Smooth muscle cell (in vitro differentiated cells): ENCODE data around the gene TMEM175. TPM values are rescaled to one million over a fixed set of nuclear protein-coding genes. Genes with fewer than 3 reads are reported as not detected.

Experiments used
- DNase-seq: peaks from one replicate; lab custom pipeline; 2025; ENCODE audit not compliant: unreplicated experiment; lab: John Stamatoyannopoulos, UW
- H2AFZ ChIP-seq: fragments of 200-600 bp; sonication (generic); 2 replicates; pipeline ENCODE4 v1.6.0; 2016; ENCODE audit warnings: antibody characterized with exemption, low read depth, mild to moderate bottlenecking
- H3F3A ChIP-seq: fragments of 200-600 bp; sonication (generic); 2 replicates; pipeline ENCODE4 v1.6.0; 2017; ENCODE audit warnings: antibody characterized with exemption, low read depth
- H3K27ac ChIP-seq: fragments of 200-600 bp; sonication (generic); 2 replicates; pipeline ENCODE4 v1.5.1; 2016; ENCODE audit warnings: low read depth, mild to moderate bottlenecking
- H3K27me3 ChIP-seq: fragments of 200-600 bp; sonication (generic); 2 replicates; pipeline ENCODE4 v1.6.1; 2016; ENCODE audit warnings: low read depth, mild to moderate bottlenecking
- H3K36me3 ChIP-seq: fragments of 200-600 bp; sonication (generic); 2 replicates; pipeline ENCODE4 v1.5.1; 2016; ENCODE audit warnings: low read depth
- H3K4me1 ChIP-seq: fragments of 200-600 bp; sonication (generic); 2 replicates; pipeline ENCODE4 v1.5.1; 2016; ENCODE audit warnings: low read depth
- H3K4me2 ChIP-seq: fragments of 200-600 bp; sonication (generic); 2 replicates; pipeline ENCODE4 v1.6.0; 2016; ENCODE audit warnings: mild to moderate bottlenecking
- H3K4me3 ChIP-seq: fragments of 200-600 bp; sonication (generic); 2 replicates; pipeline ENCODE4 v1.5.1; 2016; ENCODE audit warnings: mild to moderate bottlenecking
- H3K79me2 ChIP-seq: fragments of 200-600 bp; sonication (generic); 2 replicates; pipeline ENCODE4 v1.6.0; 2016; ENCODE audit warnings: low read depth, mild to moderate bottlenecking
- H3K9ac ChIP-seq: fragments of 200-600 bp; sonication (generic); 2 replicates; pipeline ENCODE4 v1.6.0; 2016; ENCODE audit warnings: low read depth
- H3K9me3 ChIP-seq: fragments of 200-600 bp; sonication (generic); replicated peaks from 2 replicates; pipeline ENCODE4 v1.5.1; 2016; ENCODE audit warnings: low read depth
- H4K20me1 ChIP-seq: fragments of 200-600 bp; sonication (generic); 2 replicates; pipeline ENCODE4 v1.6.0; 2016; ENCODE audit warnings: low read depth
- WGBS: methylation state at CpG from one replicate; pipeline ENCODE4 v1.1.7; 2016; ENCODE audit warnings: low lambda C conversion rate; 5-methylcytosine and 5-hydroxymethylcytosine counted together
- polyA plus RNA-seq: library from polyadenylated mRNA; unstranded; fragments of >200 nt; fragmentation: Nextera tagmentation; extraction: Ambion mirVana; gene quantifications from 2 replicates; pipeline ENCODE4 v1.2.1, GENCODE V29; 2016
- total RNA-seq: library from RNA; depleted of rRNA; stranded (reverse); fragments of >200 nt; gene quantifications from 2 replicates; pipeline ENCODE4 v1.2.3, GENCODE V29; 2014
- TF ChIP-seq, protein P1 (sequence below): fragments of 200-600 bp; sonication (generic); IDR thresholded peaks from 2 replicates; pipeline ENCODE4 v1.5.1; 2017; ENCODE audit warnings: borderline replicate concordance, mild to moderate bottlenecking, antibody characterized with exemption; ENCODE audit not compliant: insufficient read depth, poor library complexity, severe bottlenecking

Gene TMEM175
- total and polyA plus RNA-seq, 2 experiments from 2014 or later: 20.6 to 27.6 TPM

DNA sequence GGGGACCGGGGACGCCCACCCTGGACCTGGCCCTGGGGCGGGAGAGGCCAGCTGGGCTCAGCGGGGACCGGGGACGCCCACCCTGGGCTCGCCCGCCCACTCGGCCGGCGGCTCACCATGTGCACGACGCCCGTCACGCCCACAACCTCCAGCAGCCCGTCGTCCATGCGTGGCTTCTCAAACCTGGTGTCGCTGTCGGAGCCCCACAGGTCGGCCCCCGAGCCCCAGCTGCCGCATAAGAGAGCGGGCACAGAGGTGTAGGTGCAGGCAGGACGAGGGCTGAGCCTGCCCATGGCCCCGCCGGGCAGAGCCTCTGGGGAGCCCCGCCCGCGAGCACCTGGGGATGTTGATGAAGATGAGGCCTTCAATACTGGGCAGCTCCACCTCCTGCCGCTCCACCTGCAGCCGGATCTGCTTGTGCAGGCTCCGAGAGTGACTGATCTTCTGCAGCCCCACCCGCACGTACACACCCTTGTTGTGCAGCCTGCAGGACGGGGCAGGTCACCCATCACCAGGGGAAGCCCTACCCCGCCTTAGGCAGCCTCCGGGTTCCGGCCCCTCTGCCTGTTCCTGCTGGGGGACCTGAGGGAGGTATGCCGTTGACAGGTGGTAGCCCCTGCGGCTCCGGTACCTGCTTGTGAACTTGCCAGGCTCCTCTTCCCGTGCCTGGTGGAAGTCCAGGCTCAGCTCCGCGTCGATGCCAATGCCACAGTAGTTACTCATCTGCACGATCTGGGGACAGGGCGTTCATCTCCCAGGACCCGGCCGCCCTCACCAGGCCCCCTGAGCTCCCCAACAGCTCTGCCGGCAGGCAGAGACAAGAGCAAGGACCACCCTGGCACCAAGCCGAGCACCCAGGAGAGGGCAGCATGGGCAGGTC is 29.3 kb downstream of the TMEM175 start:
- Histone ChIP-seq H2AFZ (no peak overlapping the region), H3K36me3 (no peaks in the 10 kb centered on the region), H3K79me2 (no peaks in the 10 kb centered on the region), H3K4me2 (no peak overlapping the region), H3F3A (no peaks in the 10 kb centered on the region), H3K4me1 (no peaks in the 10 kb centered on the region), H4K20me1 (no peaks in the 10 kb centered on the region), H3K27ac (no peak overlapping the region), H3K4me3 (no peak overlapping the region), H3K27me3 (no peaks in the 10 kb centered on the region), H3K9ac (no peak overlapping the region), H3K9me3 (no peaks in the 10 kb centered on the region)
- TF ChIP-seq, protein P1, sequence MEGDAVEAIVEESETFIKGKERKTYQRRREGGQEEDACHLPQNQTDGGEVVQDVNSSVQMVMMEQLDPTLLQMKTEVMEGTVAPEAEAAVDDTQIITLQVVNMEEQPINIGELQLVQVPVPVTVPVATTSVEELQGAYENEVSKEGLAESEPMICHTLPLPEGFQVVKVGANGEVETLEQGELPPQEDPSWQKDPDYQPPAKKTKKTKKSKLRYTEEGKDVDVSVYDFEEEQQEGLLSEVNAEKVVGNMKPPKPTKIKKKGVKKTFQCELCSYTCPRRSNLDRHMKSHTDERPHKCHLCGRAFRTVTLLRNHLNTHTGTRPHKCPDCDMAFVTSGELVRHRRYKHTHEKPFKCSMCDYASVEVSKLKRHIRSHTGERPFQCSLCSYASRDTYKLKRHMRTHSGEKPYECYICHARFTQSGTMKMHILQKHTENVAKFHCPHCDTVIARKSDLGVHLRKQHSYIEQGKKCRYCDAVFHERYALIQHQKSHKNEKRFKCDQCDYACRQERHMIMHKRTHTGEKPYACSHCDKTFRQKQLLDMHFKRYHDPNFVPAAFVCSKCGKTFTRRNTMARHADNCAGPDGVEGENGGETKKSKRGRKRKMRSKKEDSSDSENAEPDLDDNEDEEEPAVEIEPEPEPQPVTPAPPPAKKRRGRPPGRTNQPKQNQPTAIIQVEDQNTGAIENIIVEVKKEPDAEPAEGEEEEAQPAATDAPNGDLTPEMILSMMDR: no peak
- 94% methylated on average over 44 of the region's 52 CpGs for WGBS
- DNase-seq: no peak

DNA sequence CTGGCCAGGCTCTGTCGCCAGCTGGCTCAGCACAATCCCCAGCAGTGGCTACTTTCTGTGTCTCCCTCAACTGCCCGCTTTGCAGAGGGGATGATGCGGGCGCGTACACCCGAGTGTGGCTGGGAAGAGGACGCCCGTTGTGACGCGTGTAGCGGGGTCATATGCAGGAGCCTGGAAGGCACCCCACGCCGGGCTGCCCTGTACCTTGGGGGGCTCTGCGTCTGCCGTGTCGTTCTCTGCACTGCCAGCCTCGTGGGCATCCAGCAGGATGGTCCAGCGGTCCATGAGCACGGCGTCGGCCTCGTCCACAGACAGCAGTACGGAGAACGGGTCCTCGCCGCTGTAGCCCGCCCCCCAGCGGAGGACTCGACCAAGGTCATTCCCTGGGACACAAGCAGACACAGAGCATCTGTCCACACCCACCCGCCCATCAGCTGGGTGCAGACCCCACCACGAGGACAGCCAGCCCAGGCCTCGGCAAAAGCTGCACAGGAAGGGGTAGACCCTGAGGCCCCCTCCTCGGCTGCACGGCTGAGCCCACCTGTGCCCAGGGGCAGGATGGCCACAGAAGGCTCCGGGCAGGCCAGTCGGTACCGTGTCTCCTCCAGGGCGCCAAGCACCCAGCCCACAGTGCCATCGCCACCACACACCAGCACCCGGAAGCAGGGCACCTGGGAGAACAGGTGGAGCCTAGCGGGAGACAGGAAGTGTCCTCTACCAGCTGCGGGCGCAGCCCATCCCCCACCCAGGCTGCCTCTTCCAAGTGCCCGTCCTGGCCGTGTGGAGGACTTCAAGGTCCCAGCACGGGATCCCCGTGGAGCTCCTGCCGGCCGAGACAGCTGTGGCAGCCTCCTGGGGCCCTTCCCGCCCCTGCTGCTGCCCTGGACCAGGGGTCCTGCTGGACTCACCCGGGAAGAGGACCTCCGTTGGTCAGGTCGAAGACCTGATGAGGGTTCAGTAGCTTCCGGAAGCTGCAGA is 30.3 kb downstream of the TMEM175 start:
- Histone ChIP-seq H3K36me3 (no peaks in the 10 kb centered on the region), H4K20me1 (no peaks in the 10 kb centered on the region), H3K9ac (no peak overlapping the region), H3K4me3 (no peak overlapping the region), H3K27me3 (no peaks in the 10 kb centered on the region), H3K9me3 (no peaks in the 10 kb centered on the region), H3K4me2 (no peak overlapping the region), H3F3A (no peaks in the 10 kb centered on the region), H3K79me2 (no peaks in the 10 kb centered on the region), H3K27ac (no peak overlapping the region), H3K4me1 (no peaks in the 10 kb centered on the region), H2AFZ (no peak overlapping the region)
- TF ChIP-seq, protein P1: no peak
- DNase-seq: no peak
- WGBS: 96% methylated on average over 50 of the region's 54 CpGs

DNA sequence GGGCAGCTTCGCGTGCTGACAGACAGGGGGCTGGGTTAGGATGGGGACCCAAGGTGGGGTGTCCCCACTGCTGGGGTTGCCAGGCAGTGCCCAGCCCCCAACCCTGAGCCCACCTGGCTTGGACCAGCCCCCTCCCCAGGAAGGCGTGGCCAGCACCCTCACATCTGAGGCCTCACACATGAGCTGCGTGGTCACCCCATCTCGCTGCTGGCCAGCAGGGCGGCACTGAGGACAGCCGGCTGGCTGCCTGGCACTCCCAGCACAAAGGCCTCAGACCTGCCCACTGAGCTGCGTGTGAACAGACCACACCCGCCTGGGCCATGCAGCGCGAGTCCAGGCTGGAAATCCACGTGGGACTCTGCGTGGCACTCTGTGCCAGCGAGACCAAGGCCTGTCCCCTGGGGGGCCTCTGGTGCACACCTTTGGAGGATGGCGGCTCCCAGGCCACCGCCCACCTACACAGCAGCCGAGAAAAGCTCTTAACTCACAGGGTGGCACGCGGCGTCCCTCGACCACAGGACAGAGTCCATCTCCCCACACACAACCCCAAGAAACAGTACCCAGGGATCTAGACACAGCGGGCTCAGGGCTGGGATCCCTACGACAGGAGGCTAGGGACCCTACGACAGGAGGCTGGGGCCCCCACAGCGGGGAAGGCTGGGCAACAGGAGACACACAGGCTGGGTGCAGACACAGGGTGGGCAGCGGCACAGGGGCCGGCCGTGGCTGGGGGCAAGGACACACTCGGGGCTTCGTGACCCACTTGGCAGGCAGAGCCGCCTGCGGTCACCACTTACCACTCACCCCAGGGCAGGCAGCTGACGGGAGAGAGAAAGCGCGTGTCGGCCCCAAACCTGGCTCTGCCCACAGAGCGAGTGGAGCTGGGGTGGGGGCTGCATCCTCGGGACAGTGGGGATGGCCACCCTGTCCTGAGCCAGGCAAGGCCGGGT is 31.3 kb downstream of the TMEM175 start:
- no peaks in the 10 kb centered on the region for H3K9me3 ChIP-seq
- DNase-seq: no peak
- H2AFZ ChIP-seq: no peak overlapping the region
- H4K20me1 ChIP-seq: peaks cover 3% of the 10 kb centered on the region
- H3K36me3 ChIP-seq: no peaks in the 10 kb centered on the region
- 96% methylated on average over 37 of the region's 39 CpGs for WGBS
- H3K4me3 ChIP-seq: no peak overlapping the region
- no peak overlapping the region for H3K4me2 ChIP-seq
- H3F3A ChIP-seq: no peaks in the 10 kb centered on the region
- no peaks in the 10 kb centered on the region for H3K79me2 ChIP-seq
- H3K4me1 ChIP-seq: no peaks in the 10 kb centered on the region
- peaks cover 3% of the 10 kb centered on the region for H3K27me3 ChIP-seq
- no peak overlapping the region for H3K9ac ChIP-seq
- TF ChIP-seq, protein P1: no peak
- no peak overlapping the region for H3K27ac ChIP-seq
